ENCODE results near the gene PRSS22. TPM values are rescaled to one million over a fixed set of nuclear protein-coding genes. Genes with fewer than 3 reads are reported as not detected.

PRSS22 gene
- total RNA-seq, 2 donors from 2014 or later = 5.0 to 6.2 TPM

DNA sequence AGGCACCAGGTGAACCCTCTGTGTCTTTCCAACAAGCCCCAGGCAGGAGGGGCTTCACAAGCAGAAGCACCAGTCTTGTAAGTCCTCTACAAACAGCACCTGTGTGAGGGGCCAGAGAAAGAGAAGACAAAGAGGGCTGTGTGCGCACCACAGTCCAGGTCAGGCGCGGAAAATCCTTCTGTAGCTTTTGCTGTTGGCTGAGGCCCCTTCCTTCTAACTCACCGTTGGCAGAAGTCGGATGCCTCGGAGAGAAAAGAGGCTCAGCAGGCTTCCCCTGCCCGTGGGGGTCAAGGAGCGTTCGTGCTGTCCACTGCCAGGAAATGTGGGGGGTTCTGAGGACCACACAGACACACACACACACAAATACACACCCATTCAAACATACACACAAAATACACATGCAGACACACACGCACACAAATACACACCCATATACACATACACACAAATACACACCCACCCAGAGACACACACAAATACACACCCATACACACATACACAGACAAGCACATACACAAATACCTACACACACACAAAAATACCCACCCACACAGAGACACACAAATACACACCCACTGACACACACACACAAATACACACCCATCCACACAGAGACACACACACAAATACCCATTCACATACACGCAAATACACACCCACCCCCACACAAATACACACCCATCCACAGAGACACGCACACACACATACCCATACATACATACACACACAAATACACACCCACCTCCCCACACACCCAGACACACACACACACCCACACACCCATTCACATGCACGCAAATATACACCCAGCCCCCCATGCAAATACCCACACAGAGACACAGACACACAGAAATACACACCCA is 21.1 kb downstream of the PRSS22 start:
- Mint-ChIP-seq H3K36me3 (ENCODE audit: low read depth) (no peaks in the 10 kb centered on the region), H3K4me1 (peaks cover 9% of the 10 kb centered on the region), H3K4me3 (no peak overlapping the region), H3K9me3 (no peaks in the 10 kb centered on the region), H3K27me3 (ENCODE audit: insufficient read depth) (peaks cover 2% of the 10 kb centered on the region), H3K27ac (peak overlapping the region; percentile 96)
- Histone ChIP-seq H3K27me3 (ENCODE audit: control insufficient read depth, insufficient read depth, low read length, poor library complexity, severe bottlenecking) (no peaks in the 10 kb centered on the region), H3K4me3 (ENCODE audit: low read length) (no peak overlapping the region), H3K9me3 (ENCODE audit: control insufficient read depth, low read length) (no peaks in the 10 kb centered on the region), H3K9ac (ENCODE audit: extremely low read depth, low read length, poor library complexity, severe bottlenecking) (no peak overlapping the region), H3K36me3 (ENCODE audit: control insufficient read depth, insufficient read depth, low read length) (no peaks in the 10 kb centered on the region), H3K4me1 (ENCODE audit: control insufficient read depth, insufficient read depth, low read length) (peaks cover 6% of the 10 kb centered on the region), H3K27ac (ENCODE audit: low read depth, low read length) (no peak overlapping the region)
- TF ChIP-seq, protein P1, sequence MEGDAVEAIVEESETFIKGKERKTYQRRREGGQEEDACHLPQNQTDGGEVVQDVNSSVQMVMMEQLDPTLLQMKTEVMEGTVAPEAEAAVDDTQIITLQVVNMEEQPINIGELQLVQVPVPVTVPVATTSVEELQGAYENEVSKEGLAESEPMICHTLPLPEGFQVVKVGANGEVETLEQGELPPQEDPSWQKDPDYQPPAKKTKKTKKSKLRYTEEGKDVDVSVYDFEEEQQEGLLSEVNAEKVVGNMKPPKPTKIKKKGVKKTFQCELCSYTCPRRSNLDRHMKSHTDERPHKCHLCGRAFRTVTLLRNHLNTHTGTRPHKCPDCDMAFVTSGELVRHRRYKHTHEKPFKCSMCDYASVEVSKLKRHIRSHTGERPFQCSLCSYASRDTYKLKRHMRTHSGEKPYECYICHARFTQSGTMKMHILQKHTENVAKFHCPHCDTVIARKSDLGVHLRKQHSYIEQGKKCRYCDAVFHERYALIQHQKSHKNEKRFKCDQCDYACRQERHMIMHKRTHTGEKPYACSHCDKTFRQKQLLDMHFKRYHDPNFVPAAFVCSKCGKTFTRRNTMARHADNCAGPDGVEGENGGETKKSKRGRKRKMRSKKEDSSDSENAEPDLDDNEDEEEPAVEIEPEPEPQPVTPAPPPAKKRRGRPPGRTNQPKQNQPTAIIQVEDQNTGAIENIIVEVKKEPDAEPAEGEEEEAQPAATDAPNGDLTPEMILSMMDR (conservative IDR thresholded peaks at IDR 0.05) = no peak
- DNase-seq = peak; percentile 62
- WGBS, 2 experiments (ENCODE audit: insufficient coverage in 1 of 2, insufficient read length in 1 of 2) = 85 to 91% methylated on average over 6 to 10 of the region's 13 CpGs

DNA sequence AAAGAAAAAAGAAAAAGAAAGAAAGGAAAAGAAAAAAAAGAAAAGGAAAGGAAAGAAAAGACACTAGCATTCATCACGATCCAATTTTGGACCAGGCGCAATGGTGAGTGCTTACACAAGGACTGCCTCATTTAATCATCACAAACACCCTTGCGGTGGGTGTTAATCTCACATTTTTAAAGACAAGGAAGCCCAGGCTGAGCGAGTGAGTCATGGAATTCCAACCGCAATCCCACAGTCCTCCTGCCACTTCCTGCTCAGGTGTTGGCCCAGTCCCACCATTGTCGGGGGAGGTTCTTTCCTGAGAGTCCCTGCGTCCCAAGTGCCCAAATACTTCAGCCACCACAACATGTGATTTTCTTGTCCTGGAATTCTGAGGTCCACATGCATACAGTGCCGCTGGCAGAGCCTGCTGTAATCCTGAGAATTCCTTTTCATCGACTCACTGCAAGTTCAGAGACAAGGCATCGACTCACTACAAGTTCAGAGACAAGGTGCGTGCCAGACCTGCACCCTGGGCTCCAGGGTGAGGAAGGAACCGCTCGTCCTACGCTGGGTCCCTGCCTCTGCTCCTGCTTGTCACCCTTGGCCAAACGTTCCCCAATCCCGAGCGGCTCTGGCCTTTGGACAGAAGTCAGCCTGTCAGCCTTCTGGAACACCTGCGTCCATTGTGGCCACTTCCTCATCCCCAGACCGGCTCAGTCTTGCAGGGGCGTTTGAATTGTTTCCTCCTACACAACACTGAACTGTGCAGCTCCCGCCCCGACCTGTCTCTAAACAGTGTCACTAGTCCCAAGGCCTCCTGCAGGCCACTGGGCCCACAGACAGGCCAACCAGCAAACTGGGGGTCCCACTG is 22.1 kb downstream of the PRSS22 start:
- 65 to 67% methylated on average over 19 to 22 of the region's 22 CpGs for WGBS, 2 experiments (ENCODE audit: insufficient coverage in 1 of 2, insufficient read length in 1 of 2)
- peaks cover 9% of the 10 kb centered on the region for H3K4me1 Mint-ChIP-seq
- Histone ChIP-seq H3K27me3 (ENCODE audit: control insufficient read depth, insufficient read depth, low read length, poor library complexity, severe bottlenecking) (no peaks in the 10 kb centered on the region), H3K4me1 (ENCODE audit: control insufficient read depth, insufficient read depth, low read length) (peaks cover 6% of the 10 kb centered on the region), H3K9me3 (ENCODE audit: control insufficient read depth, low read length) (no peaks in the 10 kb centered on the region), H3K4me3 (ENCODE audit: low read length) (no peak overlapping the region), H3K36me3 (ENCODE audit: control insufficient read depth, insufficient read depth, low read length) (no peaks in the 10 kb centered on the region), H3K27ac (ENCODE audit: low read depth, low read length) (no peak overlapping the region), H3K9ac (ENCODE audit: extremely low read depth, low read length, poor library complexity, severe bottlenecking) (peak overlapping the region; percentile 29)
- no peaks in the 10 kb centered on the region for H3K27me3 Mint-ChIP-seq (ENCODE audit: insufficient read depth)
- TF ChIP-seq, protein P1 (conservative IDR thresholded peaks at IDR 0.05) = no peak
- no peak overlapping the region for H3K4me3 Mint-ChIP-seq
- H3K27ac Mint-ChIP-seq = peak overlapping the region; percentile 96
- peak; percentile 92 for DNase-seq
- H3K36me3 Mint-ChIP-seq (ENCODE audit: low read depth) = no peaks in the 10 kb centered on the region
- no peaks in the 10 kb centered on the region for H3K9me3 Mint-ChIP-seq

DNA sequence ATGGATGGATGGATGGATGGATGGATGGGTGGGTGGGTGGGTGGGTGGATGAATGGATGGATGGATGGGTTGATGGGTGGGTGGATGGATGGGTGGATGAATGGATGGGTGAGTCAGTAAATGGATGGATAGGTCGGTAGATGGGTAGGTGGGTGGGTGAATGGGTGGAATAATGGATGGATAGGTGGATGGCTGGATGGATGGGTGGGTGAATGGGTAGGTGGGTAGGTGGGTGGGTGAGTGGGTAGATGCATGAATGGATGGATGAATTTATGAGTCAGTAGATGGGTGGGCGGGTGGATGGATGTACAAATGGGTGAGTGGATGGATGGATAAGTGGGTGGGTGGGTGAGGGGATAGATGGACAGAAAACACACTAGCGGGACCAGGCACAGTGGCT is 23.0 kb downstream of the PRSS22 start:
- no peak overlapping the region for H3K4me3 ChIP-seq (ENCODE audit: low read length)
- peaks cover 6% of the 10 kb centered on the region for H3K4me1 ChIP-seq (ENCODE audit: control insufficient read depth, insufficient read depth, low read length)
- H3K27ac ChIP-seq (ENCODE audit: low read depth, low read length) = no peak overlapping the region
- peaks cover 9% of the 10 kb centered on the region for H3K4me1 Mint-ChIP-seq
- no peaks in the 10 kb centered on the region for H3K27me3 Mint-ChIP-seq (ENCODE audit: insufficient read depth)
- no peak overlapping the region for H3K9ac ChIP-seq (ENCODE audit: extremely low read depth, low read length, poor library complexity, severe bottlenecking)
- no peaks in the 10 kb centered on the region for H3K9me3 ChIP-seq (ENCODE audit: control insufficient read depth, low read length)
- TF ChIP-seq, protein P1 (conservative IDR thresholded peaks at IDR 0.05) = no peak
- 91 to 100% methylated on average over 1 to 3 of the region's 3 CpGs for WGBS, 2 experiments (ENCODE audit: insufficient coverage in 1 of 2, insufficient read length in 1 of 2)
- no peak overlapping the region for H3K4me3 Mint-ChIP-seq
- no peak for DNase-seq
- no peaks in the 10 kb centered on the region for H3K36me3 Mint-ChIP-seq (ENCODE audit: low read depth)
- no peaks in the 10 kb centered on the region for H3K36me3 ChIP-seq (ENCODE audit: control insufficient read depth, insufficient read depth, low read length)
- H3K27me3 ChIP-seq (ENCODE audit: control insufficient read depth, insufficient read depth, low read length, poor library complexity, severe bottlenecking) = no peaks in the 10 kb centered on the region
- no peak overlapping the region for H3K27ac Mint-ChIP-seq
- no peaks in the 10 kb centered on the region for H3K9me3 Mint-ChIP-seq
